Frontal cortex (tissue), 4 donors: Measurements from ENCODE around the gene NDST1. TPM values are rescaled to one million over a fixed set of nuclear protein-coding genes. Genes with fewer than 3 reads are reported as not detected.

ENCODE experiments used
- DNase-seq, 2 donors: peaks; one replicate each; pipeline ENCODE4 v3.0.0; 2012; ENCODE audit warnings: low spot score in 2 of 2
- FAIRE-seq: peaks from 2 replicates; lab custom pipeline; 2012; peaks lifted over from hg19 to GRCh38; lab: Jason Lieb, UNC
- total RNA-seq: library from RNA; depleted of rRNA; stranded (reverse); fragments of >200 nt; gene quantifications from one replicate; pipeline ENCODE4 v1.2.3, GENCODE V29; 2014
- donor health status: control.
- donor health status: control.
- donor health status: control.

The NDST1 gene
- total RNA-seq, 1 donor from 2014 or later, result 16.3 TPM

DNA sequence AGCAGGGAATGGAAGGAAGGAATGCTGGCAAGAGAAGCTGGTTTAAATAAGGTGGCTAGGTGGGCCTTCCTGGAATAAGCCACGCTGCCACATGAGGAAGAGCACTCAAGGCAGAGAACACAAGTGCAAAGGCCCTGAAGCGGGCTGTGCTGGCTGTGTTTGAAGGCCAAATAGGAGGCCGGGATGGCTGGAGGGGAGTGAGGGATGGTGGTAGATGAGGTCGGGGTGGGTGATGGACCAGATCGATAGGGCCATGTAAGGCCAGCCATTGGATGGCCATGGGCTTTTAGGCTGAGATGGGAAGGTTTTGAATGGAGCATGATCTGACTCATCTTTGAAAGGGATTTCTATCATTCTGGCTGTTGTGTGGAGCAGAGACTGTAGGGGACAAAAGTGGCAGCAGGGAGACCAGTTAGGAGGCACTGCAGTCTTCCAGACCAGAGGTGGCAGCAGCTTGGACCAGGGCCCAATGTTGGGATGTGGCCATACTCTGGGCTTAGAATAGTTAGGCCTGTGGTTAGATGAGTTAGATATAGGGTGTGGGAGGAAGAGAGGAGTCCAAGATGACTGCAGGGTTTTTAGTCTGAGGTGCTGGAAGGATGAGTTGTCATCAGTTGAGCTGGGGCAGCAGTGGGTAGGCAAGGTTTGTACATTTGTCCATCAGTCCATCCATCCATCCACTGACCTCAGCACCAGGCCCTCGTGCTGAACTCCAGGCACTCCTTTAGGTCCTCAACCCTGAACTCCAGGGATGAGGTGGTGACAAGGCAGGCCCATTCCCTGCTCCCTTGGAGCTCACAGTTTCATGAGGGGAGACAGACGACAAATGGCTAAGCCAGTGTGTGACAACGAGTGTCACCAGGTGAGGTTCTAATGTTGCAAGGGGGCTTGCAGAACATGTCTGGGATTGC, 30.3 kb downstream of the NDST1 start:
- FAIRE-seq (no peak), DNase-seq (no peak)

DNA sequence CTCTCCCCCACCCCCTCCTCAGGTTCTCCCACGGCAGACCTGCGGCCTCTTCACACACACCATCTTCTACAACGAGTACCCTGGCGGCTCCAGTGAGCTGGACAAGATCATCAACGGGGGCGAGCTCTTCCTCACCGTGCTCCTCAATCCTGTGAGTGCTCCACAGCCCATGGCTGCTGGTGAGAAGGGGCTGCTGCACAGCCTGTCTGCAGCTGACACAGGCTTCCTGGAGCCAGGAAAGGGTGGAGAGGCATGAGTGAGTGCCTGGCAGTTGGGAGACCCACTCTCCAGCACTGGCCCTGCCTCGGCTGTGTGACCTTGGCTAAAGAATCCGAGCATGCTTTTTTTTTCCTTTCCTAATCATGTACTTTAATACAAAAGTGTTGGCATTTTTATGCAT, 31.3 kb downstream of the NDST1 start:
- no peak for FAIRE-seq
- DNase-seq, result no peak

DNA sequence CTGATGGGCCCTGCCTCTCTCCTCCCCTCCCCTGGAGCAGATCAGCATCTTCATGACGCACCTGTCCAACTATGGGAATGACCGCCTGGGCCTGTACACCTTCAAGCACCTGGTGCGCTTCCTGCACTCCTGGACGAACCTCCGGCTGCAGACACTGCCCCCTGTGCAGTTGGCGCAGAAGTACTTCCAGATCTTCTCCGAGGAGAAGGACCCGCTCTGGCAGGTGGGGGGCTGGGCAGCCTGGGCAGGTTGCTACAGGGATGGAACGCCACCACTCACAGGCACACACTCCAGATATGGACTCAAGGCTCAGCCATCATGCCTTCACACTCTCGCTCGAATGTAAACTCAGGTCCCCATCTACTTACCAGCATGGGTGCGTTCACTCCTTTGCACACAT, 32.1 kb downstream of the NDST1 start:
- DNase-seq (no peak), FAIRE-seq (no peak)

DNA sequence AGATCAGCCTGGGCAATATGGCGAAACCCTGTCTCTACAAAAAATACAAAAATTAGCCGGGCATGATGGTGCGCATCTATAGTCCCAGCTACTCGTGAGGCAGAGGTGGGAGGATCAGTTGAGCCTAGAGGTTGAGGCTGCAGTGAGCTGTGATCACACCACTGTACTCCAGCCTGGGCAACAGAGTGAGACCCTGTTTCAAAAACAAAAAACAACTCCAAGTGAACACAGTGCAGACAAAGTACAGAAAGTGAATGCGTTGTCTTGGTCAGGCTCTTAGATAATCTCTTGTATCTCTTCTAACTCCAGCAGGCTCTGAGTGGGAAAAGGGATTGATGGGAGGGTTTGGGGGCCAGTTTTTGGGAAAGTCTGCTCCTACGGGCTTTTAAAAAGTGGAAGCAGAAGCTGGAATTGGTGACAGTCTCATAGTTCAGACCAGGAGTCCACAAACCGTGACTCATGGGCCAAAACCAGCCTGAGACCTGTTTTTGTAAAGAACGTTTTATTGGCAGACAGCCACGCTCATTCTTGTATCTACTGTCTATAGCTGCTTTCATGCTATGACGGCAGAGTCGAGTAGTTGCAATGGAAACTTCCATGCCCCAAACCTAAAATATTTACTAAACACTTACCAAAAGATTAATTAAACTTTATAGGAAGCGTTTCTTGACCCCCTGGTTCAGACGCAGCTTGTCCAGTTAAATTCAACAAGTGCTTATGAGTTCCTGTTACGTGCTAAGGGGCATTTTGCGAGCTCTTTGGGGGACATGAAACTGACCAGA, 32.9 kb downstream of the NDST1 start:
- no peak for FAIRE-seq
- no peak for DNase-seq

DNA sequence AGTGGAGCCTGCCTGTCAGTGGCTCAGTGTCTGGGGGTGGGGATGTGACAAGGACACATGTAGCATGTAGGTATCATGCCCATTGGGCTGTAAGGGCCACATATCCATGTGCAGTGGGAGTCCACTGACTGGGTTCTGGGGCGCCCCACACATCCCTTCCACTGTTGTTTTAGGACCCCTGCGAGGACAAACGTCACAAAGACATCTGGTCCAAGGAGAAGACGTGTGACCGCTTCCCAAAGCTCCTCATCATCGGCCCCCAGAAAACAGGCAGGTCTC, 33.4 kb downstream of the NDST1 start:
- DNase-seq (no peak), FAIRE-seq (no peak)

DNA sequence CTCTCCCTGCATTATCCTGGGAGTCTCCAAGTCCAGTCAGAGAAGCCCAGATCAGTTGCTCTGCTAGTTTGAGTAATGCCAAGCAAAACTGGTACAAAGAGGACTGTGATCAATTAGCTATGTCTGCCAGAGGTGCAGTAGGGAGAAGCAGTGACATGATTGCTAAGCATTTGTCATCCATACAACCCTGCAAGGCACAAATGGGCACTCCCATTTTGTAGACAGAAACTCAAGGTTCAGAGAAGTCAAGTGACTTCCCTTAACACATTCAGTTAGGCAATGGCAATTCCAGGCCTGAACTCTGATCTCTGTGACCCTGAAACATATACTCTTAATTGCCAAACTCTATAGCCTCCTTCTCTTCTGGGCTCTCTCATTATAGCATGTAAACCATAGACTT, 34.0 kb downstream of the NDST1 start:
- FAIRE-seq, result no peak
- DNase-seq, result no peak

DNA sequence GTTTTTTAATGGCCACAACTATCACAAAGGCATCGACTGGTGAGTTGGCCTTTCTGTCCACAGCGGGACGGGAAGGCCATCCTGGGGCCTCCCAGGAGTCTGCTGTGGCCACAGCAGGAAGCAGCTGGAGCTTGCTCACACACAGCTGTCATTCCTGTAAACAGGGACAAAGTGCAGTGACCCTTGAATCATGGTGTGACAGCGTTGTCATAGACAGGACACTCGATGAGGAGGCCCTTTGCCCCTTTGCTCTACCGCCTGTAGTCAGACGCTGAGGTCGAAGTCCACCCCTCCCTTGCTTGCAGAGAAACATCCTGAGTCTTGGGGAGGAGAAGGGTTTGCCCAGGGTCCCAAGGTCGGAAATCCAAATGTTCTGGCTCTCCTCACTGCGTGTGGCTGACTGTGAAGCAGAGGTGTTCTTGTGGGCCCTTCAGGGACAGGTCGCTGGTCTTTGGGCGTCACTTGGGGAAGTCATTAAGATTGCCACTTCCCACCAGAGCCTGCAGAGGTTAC, 35.1 kb downstream of the NDST1 start:
- FAIRE-seq, result no peak
- DNase-seq, result no peak

DNA sequence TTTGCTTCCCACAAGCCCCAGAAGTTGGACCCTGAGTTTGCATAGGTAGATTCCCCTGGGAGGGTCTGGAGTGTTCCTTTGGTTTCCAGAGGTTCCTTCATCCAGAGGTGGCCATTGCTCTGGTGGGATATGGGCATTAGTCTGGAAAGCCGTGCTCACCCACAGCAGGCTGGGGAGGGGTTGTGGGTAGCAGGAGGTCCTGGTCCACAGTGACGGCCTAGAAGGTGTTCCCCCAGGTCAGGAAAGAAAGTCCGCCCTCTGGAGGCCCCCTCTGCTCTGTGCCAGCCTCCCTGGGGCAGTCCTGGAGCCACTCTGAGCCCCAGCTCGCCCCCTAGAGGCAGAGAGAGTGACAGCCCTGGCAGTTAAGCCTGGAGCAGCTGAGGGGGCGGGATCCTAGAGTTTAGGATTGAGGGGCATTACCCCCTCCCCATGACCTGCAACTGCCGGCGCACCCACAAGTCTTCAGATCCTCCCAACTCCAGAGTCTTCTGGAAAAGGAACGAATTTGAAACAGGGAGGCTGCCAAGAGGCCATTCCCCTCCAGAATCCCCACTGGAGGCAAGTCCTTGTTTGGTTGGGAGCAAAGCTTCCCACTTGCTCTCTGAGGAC, 36.8 kb downstream of the NDST1 start:
- no peak for FAIRE-seq

DNA sequence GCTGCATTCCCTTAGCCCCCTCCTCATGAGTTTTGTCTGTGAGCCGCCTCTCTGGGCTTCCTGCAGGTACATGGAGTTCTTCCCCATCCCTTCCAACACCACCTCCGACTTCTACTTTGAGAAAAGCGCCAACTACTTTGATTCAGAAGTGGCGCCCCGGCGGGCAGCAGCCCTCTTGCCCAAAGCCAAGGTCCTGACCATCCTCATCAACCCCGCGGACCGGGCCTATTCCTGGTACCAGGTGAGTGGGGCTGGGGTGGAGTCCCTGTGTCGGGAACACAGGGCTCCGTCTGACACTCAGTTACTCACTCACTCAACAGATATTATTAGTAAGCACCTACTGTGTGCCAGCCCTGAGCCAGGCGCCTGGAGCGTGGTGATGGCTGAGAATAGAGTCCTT, 37.3 kb downstream of the NDST1 start:
- DNase-seq (no peak), FAIRE-seq (no peak)

More for the DNA sequence above, 36.8 kb downstream of the NDST1 start:
- peak; percentile 37 to 85 for DNase-seq

DNA sequence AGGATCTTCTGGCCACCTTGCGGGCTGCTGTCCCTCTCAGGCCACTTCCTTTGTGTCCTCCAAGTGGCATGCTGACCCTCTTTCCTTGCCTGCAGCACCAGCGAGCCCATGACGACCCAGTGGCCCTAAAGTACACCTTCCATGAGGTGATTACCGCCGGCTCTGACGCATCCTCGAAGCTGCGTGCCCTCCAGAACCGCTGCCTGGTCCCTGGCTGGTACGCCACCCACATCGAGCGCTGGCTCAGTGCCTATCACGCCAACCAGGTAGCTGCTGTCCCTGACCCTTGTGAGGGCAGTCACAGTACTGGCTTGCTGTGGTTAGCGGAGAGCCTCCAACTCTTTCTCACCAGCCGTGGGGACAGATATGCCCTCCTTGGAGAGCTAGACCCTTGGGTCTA, 40.2 kb downstream of the NDST1 start:
- no peak for DNase-seq
- FAIRE-seq, result no peak

DNA sequence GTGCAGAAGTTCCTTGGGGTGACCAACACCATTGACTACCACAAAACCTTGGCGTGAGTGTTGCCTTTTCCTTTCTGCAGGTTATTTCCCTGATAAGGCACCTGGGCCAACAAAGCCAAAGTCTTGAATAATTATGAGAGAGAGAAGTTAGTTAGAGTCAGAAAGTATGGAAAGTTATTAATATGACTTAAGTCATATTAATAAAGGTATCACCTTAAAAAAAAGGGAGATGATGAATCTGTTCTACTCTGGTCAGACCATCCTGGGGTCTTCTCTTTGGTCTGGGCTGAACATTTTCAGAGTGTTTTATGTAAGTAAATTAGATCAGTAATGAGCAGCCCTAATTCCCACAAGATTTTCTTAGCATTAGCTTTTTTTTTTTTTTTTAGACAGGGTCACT, 41.8 kb downstream of the NDST1 start:
- DNase-seq, result no peak
- FAIRE-seq, result no peak

DNA sequence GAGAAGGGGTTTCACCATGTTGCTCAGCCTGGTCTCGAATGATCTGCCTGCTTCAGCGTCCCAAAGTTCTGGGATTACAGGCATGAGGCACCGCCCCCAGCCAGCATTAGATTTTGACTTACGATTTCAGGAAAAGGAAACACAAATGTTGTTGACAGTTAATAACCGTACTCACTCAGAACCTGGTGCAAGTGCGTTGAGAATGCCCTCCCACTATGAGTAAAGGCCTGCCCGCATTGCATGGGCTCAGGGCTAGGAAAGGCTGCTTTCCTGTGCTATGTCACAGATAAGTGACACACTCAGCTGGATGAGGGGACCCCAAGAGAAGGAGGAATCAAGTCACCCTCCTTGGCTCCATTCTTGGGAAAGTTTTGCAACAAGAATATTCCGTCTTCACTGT, 42.4 kb downstream of the NDST1 start:
- no peak for DNase-seq
- no peak for FAIRE-seq

DNA sequence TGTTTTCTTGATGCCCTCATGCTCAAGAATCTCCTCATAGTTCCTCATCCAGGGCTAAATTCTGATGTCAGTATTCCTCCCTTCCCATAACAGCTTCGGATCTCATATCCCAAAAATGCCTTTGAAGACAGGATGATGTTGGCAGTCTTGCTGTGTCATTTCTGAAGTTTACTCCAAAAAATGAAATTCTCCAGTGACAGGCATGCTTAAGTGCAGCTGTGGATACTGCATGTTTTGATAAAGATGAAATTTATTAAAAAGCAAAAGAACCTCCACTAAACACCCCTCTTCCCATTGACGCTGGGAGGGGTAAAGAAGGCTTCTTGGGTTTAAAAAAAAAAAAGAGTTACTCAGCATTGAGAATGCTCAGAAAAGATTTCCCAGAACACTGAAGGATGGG, 43.1 kb downstream of the NDST1 start:
- no peak for DNase-seq

DNA sequence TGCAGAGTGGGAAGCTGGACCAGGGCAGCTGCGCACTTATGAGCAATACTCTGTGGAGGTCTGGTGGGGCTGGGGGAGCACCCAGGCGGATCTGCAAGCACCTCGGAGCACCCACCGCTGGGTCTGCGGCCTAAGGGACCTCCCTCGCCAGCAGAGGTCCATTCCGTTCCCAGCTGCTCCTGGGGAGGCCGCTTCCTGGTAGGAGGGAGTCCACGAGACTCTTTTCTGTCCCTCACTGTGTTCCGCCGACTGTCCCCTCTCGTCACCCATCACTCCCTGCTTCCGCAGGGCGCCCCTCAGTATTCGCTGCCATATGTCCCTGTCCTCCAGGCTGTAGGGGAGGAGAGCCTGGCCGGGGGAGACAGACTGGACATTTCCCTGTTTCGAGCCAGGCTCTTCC, 45.5 kb downstream of the NDST1 start:
- FAIRE-seq, result no peak
- no peak for DNase-seq

More for the DNA sequence above, 43.1 kb downstream of the NDST1 start:
- no peak for FAIRE-seq

DNA sequence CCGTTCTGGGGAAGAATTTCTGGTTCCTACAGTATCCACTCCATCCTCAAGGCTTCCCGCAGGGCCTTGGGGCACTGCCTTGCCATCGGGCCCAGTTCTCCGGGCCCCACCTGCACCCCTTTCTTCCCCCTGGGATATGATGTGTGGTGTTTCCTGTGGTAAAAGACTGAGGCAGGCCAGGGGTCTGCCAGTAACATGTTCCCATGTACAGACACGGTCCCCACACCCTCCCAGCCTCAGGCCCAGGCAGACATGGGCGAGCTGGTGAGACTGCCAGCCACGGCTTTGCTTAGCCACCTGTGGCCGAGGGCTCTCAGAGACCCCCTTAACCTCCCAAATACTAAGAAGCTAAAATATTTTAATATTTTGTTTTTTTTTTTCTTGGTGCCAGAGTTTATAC, 46.0 kb downstream of the NDST1 start:
- no peak for FAIRE-seq
- no peak for DNase-seq

DNA sequence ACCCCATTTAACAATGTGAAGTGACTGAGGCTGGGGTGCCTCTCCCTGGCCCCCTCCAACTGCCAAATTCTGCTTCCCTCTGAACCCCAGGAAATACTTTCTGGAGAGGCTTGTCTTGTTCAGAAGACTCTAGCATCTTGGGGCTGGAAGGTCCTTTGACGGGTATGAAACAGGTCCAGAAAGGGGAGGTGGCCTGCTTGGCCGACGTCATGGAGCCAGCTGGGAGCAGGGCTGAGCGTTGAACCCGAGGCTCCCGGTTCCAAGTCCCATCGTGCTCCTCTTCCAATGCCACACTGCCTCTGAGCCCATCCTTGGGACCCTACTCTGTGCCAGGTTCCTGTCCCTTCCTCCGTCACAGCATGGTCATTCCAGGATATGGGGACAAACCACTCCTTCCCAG, 46.9 kb downstream of the NDST1 start:
- DNase-seq (no peak), FAIRE-seq (no peak)

DNA sequence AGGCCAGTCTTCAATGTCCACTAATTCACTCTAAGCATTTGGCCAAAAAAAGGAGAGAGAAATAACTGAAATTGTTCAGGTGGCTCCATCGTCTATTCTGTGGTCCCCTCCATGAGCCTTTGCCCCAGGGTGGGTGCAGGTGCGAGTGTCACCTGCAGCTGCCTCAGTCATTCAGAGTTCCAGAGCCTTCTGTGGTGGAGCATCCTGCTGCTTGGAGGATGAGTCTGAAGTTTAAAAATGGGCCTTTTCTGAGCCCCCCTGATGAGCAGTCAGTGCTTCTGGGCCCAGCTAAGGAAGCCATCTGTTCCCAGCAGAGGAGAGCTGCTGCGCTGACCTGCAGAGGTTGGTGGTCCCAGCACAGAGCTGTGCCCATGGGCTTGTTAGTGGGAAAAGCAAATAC, 48.2 kb downstream of the NDST1 start:
- FAIRE-seq (no peak), DNase-seq (no peak)

DNA sequence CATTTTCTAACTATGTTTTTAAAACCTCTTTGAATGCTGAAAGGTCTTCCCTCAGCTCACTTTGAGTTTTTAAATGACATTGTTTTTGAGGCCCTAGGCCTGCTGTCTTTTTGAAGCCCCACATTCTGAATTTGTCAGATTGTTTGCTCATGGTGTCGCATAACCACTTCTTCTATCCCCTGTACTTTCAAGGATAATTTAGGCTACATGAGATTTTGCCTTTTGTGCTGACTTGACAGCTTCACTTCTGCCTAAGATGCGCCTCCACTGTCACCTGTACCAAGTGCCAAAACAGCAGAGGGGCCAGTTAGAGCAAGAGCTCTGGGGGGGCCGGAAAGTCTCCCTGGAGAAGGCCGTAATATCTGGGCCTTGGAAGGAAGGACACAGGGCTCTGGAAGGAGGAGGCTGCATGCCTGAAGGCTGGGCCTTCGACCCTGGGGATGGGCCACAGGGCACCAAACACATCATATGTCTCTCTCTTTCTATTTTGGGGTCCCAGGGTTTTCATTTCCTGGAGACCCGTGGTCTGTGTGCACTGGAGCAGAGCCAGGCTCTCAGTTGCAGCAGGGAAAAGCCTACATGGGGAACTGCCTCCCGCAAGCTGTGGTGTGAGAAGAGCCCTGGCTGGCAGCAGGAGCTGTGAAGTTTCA, 49.1 kb downstream of the NDST1 start:
- FAIRE-seq (no peak), DNase-seq (no peak)

DNA sequence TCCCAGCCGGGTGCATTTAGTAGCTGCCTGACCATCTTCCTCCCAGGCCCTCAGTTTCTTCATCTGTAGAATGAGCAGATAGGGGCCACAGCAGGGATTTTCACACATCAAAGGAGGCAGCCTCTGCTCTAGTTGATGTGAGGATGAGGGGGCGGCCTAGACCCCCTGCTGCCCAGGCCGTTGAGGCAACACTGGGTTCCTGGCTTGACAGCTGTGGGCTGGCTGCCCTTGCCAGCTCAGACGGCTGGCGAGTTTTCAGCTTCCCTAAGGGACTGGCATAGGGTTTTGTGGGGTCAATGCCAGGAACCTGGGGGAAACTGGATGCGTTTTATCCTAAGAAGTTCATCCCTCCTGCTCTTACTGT, 49.6 kb downstream of the NDST1 start:
- FAIRE-seq (no peak), DNase-seq (no peak)

DNA sequence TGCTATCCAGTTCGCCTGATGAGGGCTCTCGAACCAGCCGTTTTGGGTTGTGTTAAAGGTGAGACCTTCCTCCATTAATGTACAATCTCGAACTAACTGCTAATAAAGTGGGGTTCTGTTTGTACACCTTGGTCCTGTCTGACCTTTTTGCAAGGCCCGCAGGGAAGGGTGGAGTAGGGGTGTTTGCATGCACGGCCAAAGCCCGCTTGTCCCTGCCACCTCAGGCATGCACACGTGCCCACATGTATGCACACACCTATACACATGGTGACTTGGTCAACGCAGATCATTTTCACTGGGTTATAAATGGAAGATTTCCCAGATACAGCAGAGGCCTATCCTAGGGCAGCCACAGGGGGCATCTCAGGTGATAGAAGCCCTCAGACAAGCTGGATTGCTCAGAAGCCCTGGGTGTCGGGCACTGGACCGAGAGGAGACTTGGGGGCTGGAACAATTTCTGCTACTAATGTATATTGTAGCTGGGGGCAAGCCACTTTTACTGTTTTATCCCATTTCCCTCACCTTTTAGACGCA, 50.2 kb downstream of the NDST1 start:
- DNase-seq, result no peak
- FAIRE-seq, result no peak
